ENCODE data around the gene GSK3A. TPM values are rescaled to one million over a fixed set of nuclear protein-coding genes. Genes with fewer than 3 reads are reported as not detected.

Gene GSK3A
- total and polyA plus RNA-seq, 9 of the 15 experiments (the other 6 are each of a cell fraction or from before 2014, with no cell fraction given) = 0.62 to 90.7 (median 33.3) TPM

- TF ChIP-seq ELK3 (CRISPR knock-in tag; IDR thresholded peaks at IDR 0.05) (no peak), HSF4 (CRISPR knock-in tag; IDR thresholded peaks at IDR 0.05; ENCODE audit: borderline replicate concordance) (no peak), SFPQ (IDR thresholded peaks at IDR 0.05; ENCODE audit: low read depth, low read length) (no peak), MTA3 (IDR thresholded peaks at IDR 0.05; ENCODE audit: borderline replicate concordance) (0 out of 2 replicates have a peak, but pooled peaks have one; percentile 36), KLF6 (CRISPR knock-in tag; IDR thresholded peaks at IDR 0.05; ENCODE audit: borderline replicate concordance) (no peak), ZNF316 (IDR thresholded peaks at IDR 0.05) (no peak), SIRT6 (IDR thresholded peaks at IDR 0.05; ENCODE audit: low read depth, low read length) (no peak), ZNF449 (CRISPR knock-in tag; IDR thresholded peaks at IDR 0.05) (no peak), NCOA1 (IDR thresholded peaks at IDR 0.05; ENCODE audit: low read depth) (no peak), TEAD4 (IDR thresholded peaks at IDR 0.05; ENCODE audit: low read length) (no peak), TEAD4 (CRISPR knock-in tag; IDR thresholded peaks at IDR 0.05; ENCODE audit: borderline replicate concordance) (no peak), DLX4 (CRISPR knock-in tag; IDR thresholded peaks at IDR 0.05) (no peak), RNF219 (CRISPR knock-in tag; IDR thresholded peaks at IDR 0.05) (no peak), DEAF1 (CRISPR knock-in tag; IDR thresholded peaks at IDR 0.05) (peak; percentile 54; the same call in 1 of the 2 replicates), ZFP91 (CRISPR knock-in tag; IDR thresholded peaks at IDR 0.05) (no peak)
Measured at GRCh38 chr19:42246143-42246921, 3.9 kb upstream of the GSK3A start (continued).
